Natural killer cell (primary cell): ENCODE results near the gene NDUFS5. TPM values are rescaled to one million over a fixed set of nuclear protein-coding genes. Genes with fewer than 3 reads are reported as not detected.
"Not testable (repeated sequence)": the region's sequence is repeated elsewhere in the genome, so short reads cannot be mapped to it uniquely, and the experiment has no call there.

Experiments
- ATAC-seq, 3 donors: fragments of 150-1000 bp in 2 of 3; fragments of 200-7000 bp in 1 of 3; cut with Tn5 transposase; 1 replicate in 1 of 3; 2 replicates in 2 of 3; pipeline ENCODE4 v1.10.0; 2021; ENCODE audit warnings: mild to moderate bottlenecking in 2 of 3, moderate library complexity in 2 of 3
- DNase-seq, 2 donors: peaks; one replicate each; pipeline versions ENCODE4 v3.0.0 to v3.0.0-alpha.2; 2013 to 2021; ENCODE audit warnings: mixed read lengths in 1 of 2
- H3K27ac ChIP-seq: one replicate; pipeline ENCODE4 v1.5.1; 2013; ENCODE audit warnings: mild to moderate bottlenecking, low read length
- H3K27me3 ChIP-seq: one replicate; pipeline ENCODE4 v1.6.1; 2013; ENCODE audit warnings: low read length; ENCODE audit not compliant: control insufficient read depth, insufficient read depth
- H3K36me3 ChIP-seq: one replicate; pipeline ENCODE4 v1.6.1; 2013; ENCODE audit warnings: low read length; ENCODE audit not compliant: control insufficient read depth, insufficient read depth
- H3K4me1 ChIP-seq: one replicate; pipeline ENCODE4 v1.6.1; 2013; ENCODE audit warnings: low read length; ENCODE audit not compliant: control insufficient read depth, insufficient read depth
- H3K4me3 ChIP-seq: one replicate; pipeline ENCODE4 v1.5.1; 2013; ENCODE audit warnings: low read length
- H3K9me3 ChIP-seq: one replicate; pipeline ENCODE4 v1.6.1; 2013; ENCODE audit warnings: low read length; ENCODE audit not compliant: control insufficient read depth, insufficient read depth
- H3K27ac Mint-ChIP-seq, 2 donors: one replicate each; pipeline ENCODE4 v1.8.0; 2022; ENCODE audit warnings: mild to moderate bottlenecking in 2 of 2, mixed read lengths in 2 of 2, moderate library complexity in 1 of 2
- H3K27me3 Mint-ChIP-seq, 2 donors: one replicate each; pipeline ENCODE4 v1.8.0; 2022; ENCODE audit warnings: low read depth in 2 of 2, mixed read lengths in 2 of 2
- H3K36me3 Mint-ChIP-seq: one replicate; pipeline ENCODE4 v1.8.0; 2022; ENCODE audit warnings: mixed read lengths
- H3K4me1 Mint-ChIP-seq, 2 donors: one replicate each; pipeline ENCODE4 v1.8.0; 2022; ENCODE audit warnings: mixed read lengths in 2 of 2
- H3K4me3 Mint-ChIP-seq: one replicate; pipeline ENCODE4 v1.8.0; 2022; ENCODE audit warnings: mild to moderate bottlenecking, moderate library complexity, mixed read lengths
- H3K9me3 Mint-ChIP-seq, 2 donors: one replicate each; pipeline ENCODE4 v1.8.0; 2022; ENCODE audit warnings: mixed read lengths in 2 of 2
- CTCF ChIP-seq: fragments of 200-600 bp; IDR thresholded peaks from one replicate; pipeline ENCODE4 v1.8.0; 2022; ENCODE audit warnings: antibody characterized with exemption
- WGBS: methylation state at CpG from one replicate; pipeline ENCODE4 v1.1.7; 2013; ENCODE audit warnings: missing lambda C conversion rate; ENCODE audit not compliant: insufficient coverage; 5-methylcytosine and 5-hydroxymethylcytosine counted together
- intact Hi-C: fragments of 100-400 bp; cut with micrococcal nuclease; formaldehyde crosslinking; loops from one replicate; pipeline ENCODE4 v1.14.2; 2022
- total RNA-seq, 4 donors: library from RNA; stranded (reverse); fragments of 120-200 nt in 1 of 4; gene quantifications; one replicate each; pipeline versions ENCODE4 v1.2.3 to v1.2.4, GENCODE V29; 2013 to 2022

Gene NDUFS5
- total RNA-seq, 3 donors from 2014 or later (not counting 1 experiment from before 2014, with no cell fraction given) = 63.6 to 72.9 (median 71.1) TPM

DNA sequence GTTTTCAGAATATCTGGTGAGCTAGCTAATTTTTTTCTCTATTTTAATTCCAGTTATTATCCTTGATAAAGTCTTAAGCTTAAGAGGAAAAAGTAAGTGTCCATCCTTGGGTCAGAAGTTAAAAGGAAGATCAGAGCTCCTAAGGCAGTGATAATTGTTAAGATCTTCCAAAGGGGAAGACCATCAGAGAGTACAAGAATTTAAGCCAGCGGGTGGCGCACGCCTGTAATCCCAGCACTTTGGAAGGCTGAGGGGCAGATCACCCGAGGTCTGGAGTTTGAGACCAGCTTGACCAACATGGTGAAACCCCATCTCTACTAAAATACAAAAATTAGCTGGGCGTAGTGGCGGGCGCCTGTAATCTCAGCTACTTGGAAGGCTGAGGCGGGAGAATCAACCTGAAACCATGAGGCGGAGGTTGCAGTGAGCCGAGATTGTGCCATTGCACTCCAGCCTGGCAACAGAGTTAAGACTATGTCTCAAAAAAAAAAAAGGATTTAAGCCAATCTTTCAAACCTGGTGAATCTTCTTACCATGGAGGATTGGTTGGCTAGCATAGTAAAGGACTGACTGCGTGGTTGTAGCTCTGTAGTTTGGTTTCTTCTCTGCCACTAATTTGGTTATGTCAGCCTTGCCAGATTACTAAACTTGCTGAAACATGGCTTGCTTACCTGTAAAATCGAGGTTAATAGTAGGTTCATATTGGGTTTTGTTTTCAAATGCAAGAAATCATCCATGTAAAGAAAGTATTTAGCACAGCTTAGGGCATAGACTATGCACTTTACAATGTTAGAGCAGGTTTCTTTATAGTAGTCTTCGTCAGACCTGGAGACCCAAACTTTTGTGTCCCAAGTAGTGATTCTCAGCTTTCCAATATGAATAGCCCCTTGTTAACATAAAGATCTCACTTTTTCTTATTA is 19.2 kb upstream of the NDUFS5 start:
- Mint-ChIP-seq H3K9me3 (no peaks in the 10 kb centered on the region), H3K27ac (peak overlapping the region in 1 of 2 donors; percentile 11), H3K4me1 (peaks cover 0 to 6% of the 10 kb centered on the region in 2 donors), H3K4me3 (no peak overlapping the region), H3K27me3 (no peaks in the 10 kb centered on the region), H3K36me3 (peaks cover 30% of the 10 kb centered on the region)
- H3K27me3 ChIP-seq = no peaks in the 10 kb centered on the region
- no peaks in the 10 kb centered on the region for H3K4me1 ChIP-seq
- WGBS = 94% methylated on average over 12 of the region's 13 CpGs
- no peak for TF ChIP-seq CTCF
- H3K27ac ChIP-seq = no peak overlapping the region
- intact Hi-C loops = no loop called here
- no peaks in the 10 kb centered on the region for H3K9me3 ChIP-seq
- DNase-seq = no peak
- peaks cover 59% of the 10 kb centered on the region for H3K36me3 ChIP-seq
- H3K4me3 ChIP-seq = no peak overlapping the region
- ATAC-seq = no peak

GRCh38 chr1:39014956-39015355 is 11.2 kb upstream of the NDUFS5 start:
- H3K4me1 Mint-ChIP-seq, H3K4me1 ChIP-seq, H3K4me3 ChIP-seq, H3K36me3 Mint-ChIP-seq, H3K27ac Mint-ChIP-seq, H3K27me3 Mint-ChIP-seq, H3K4me3 Mint-ChIP-seq, H3K36me3 ChIP-seq, H3K9me3 ChIP-seq, DNase-seq, intact Hi-C loops, H3K27ac ChIP-seq, H3K9me3 Mint-ChIP-seq, ATAC-seq, H3K27me3 ChIP-seq: not testable (repeated sequence)
- WGBS = 96% methylated on average over 7 of the region's 8 CpGs

DNA sequence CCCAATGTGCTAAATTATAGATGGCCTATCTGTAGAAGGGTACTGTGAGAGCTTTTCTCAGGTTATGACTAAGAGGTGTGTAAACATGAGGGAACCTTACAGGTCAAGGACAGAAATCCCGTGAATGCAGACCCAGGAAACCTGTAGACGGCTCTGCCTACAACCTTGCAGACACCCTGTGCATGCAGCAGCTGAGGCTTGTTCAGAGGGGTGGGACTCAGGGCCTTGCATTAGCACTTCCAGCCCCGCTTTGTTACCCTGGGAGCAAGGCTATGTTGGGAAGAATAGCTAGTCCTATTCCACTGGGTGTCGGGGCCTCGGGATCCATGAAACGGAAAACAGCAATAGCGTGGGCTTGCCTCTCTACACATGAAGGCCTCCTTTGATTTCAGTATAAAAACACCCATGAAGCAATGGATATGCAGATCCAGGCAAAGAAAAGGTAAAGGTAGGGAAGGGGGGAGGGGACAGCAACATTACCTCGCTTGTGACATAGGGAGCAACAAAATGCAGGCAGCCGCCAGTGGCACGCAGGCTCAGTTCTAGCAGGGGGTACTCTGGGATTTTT is 9.5 kb upstream of the NDUFS5 start:
- ATAC-seq = no peak
- TF ChIP-seq CTCF = no peak
- WGBS = 93% methylated on average over 9 of the region's 10 CpGs
- intact Hi-C loops = no loop called here
- Histone ChIP-seq H3K27me3 (peaks cover under 1% of the 10 kb centered on the region), H3K27ac (no peak overlapping the region), H3K4me1 (no peaks in the 10 kb centered on the region), H3K4me3 (no peak overlapping the region), H3K9me3 (no peaks in the 10 kb centered on the region), H3K36me3 (no peaks in the 10 kb centered on the region)
- peaks cover 3 to 5% of the 10 kb centered on the region in 2 donors for H3K27me3 Mint-ChIP-seq
- H3K4me1 Mint-ChIP-seq = no peaks in the 10 kb centered on the region
- no peak for DNase-seq
- H3K4me3 Mint-ChIP-seq = no peak overlapping the region
- H3K27ac Mint-ChIP-seq = no peak overlapping the region
- no peaks in the 10 kb centered on the region for H3K36me3 Mint-ChIP-seq
- no peaks in the 10 kb centered on the region for H3K9me3 Mint-ChIP-seq

DNA sequence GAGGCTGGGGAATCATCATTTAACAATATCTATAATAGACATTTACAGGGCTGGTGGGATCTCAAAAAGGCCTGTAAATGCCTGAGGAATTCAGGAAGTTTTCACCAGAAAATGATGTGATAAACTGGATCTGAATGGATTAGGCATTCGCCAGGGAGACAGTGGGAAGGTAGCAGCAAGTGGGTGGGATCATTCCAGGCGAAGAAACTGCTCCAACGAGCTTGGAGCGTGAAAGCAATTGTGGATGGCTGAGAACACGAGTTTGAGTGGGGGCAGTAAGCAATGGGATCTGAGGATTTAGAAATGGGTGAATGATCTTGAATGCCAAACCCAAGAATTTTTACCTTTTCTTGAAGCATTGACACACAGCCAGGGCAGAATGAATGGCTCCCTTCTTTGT is 8.9 kb upstream of the NDUFS5 start:
- Histone ChIP-seq H3K27me3 (peaks cover 2% of the 10 kb centered on the region), H3K27ac (no peak overlapping the region), H3K4me3 (no peak overlapping the region), H3K36me3 (no peaks in the 10 kb centered on the region), H3K4me1 (no peaks in the 10 kb centered on the region), H3K9me3 (no peaks in the 10 kb centered on the region)
- Mint-ChIP-seq H3K27me3 (peaks cover 6 to 11% of the 10 kb centered on the region in 2 donors), H3K9me3 (no peaks in the 10 kb centered on the region), H3K27ac (no peak overlapping the region), H3K36me3 (no peaks in the 10 kb centered on the region), H3K4me1 (no peaks in the 10 kb centered on the region), H3K4me3 (no peak overlapping the region)
- DNase-seq (no peak), ATAC-seq (no peak)
- no peak for TF ChIP-seq CTCF
- WGBS = 93% methylated on average over 5 of the region's 5 CpGs
- intact Hi-C loops = no loop called here

DNA sequence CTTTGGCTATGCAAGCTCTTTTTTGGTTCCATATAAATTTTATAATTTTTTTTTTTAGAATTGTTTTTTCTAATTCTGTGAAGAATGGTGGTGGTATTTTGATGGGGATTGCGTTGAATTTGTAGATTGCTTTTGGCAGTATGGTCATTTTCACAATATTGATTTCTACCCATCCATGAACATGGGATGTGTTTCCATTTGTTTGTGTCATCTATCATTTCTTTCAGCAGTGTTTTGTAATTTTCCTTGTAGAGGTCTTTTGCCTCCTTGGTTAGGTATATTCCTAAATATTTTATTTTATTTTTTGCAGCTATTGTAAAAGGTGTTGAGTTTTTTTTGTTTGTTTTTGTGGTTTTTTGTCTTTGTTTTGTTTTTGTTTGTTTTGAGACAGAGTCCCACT is 5.7 kb upstream of the NDUFS5 start:
- H3K4me1 ChIP-seq, H3K27ac ChIP-seq, H3K36me3 ChIP-seq, H3K36me3 Mint-ChIP-seq, H3K27me3 ChIP-seq, H3K4me3 Mint-ChIP-seq, H3K4me3 ChIP-seq, intact Hi-C loops, H3K4me1 Mint-ChIP-seq, H3K9me3 Mint-ChIP-seq, ATAC-seq, DNase-seq, H3K9me3 ChIP-seq, H3K27ac Mint-ChIP-seq: not testable (repeated sequence)
- peaks cover 6 to 12% of the 10 kb centered on the region in 2 donors for H3K27me3 Mint-ChIP-seq
- WGBS = no CpG with 5 or more reads among the region's 1 CpG
